Activated B cell treated with CpG ODN at 0.5 μM for 24 hours (primary cell): ENCODE measurements around the gene NAV3. TPM values are rescaled to one million over a fixed set of nuclear protein-coding genes. Genes with fewer than 3 reads are reported as not detected.
A peak's percentile ranks its signal among the peaks of the same experiment; 100 is the strongest.

Experiments used
- ATAC-seq: fragments of 200-7000 bp; cut with Tn5 transposase; one replicate; pipeline ENCODE4 v1.10.0; 2021; ENCODE audit warnings: low read depth, mild to moderate bottlenecking, moderate library complexity
- CTCF ChIA-PET: fragments of 350-600 bp; sonication (Branson Sonifier 250); formaldehyde crosslinking; loops from one replicate; lab custom pipeline; 2021; ENCODE audit warnings: antibody characterized with exemption; lab: Charles Lee
- POLR2A ChIA-PET: fragments of 350-600 bp; sonication (Branson Sonifier 250); formaldehyde crosslinking; loops from one replicate; lab custom pipeline; 2021; ENCODE audit warnings: antibody characterized with exemption; lab: Charles Lee
- DNase-seq: peaks from one replicate; pipeline ENCODE4 v3.0.0; 2022
- H3K27ac Mint-ChIP-seq: one replicate; pipeline ENCODE4 v1.8.0; 2020; ENCODE audit warnings: mixed read lengths
- H3K27me3 Mint-ChIP-seq: one replicate; pipeline ENCODE4 v1.8.0; 2021; ENCODE audit warnings: mixed read lengths
- H3K36me3 Mint-ChIP-seq: one replicate; pipeline ENCODE4 v1.8.0; 2021; ENCODE audit warnings: low read depth, mixed read lengths
- H3K4me1 Mint-ChIP-seq: one replicate; pipeline ENCODE4 v1.8.0; 2021; ENCODE audit warnings: mixed read lengths
- H3K4me3 Mint-ChIP-seq: one replicate; pipeline ENCODE4 v1.8.0; 2020; ENCODE audit warnings: mild to moderate bottlenecking, mixed read lengths
- H3K9me3 Mint-ChIP-seq: one replicate; pipeline ENCODE4 v1.8.0; 2020; ENCODE audit warnings: mixed read lengths
- intact Hi-C: fragments of 100-400 bp; cut with micrococcal nuclease; formaldehyde crosslinking; loops from one replicate; pipeline ENCODE4 v1.15.1; 2024
- total RNA-seq: library from RNA; stranded (reverse); gene quantifications from 2 replicates; pipeline ENCODE4 v1.2.3, GENCODE V29; 2022
- TF ChIP-seq, protein P1 (sequence below): fragments of 200-600 bp; IDR thresholded peaks from one replicate; pipeline ENCODE4 v1.8.0; 2022; ENCODE audit warnings: antibody characterized with exemption, mild to moderate bottlenecking

Gene NAV3
- total RNA-seq, 1 donor from 2014 or later: not detected

DNA sequence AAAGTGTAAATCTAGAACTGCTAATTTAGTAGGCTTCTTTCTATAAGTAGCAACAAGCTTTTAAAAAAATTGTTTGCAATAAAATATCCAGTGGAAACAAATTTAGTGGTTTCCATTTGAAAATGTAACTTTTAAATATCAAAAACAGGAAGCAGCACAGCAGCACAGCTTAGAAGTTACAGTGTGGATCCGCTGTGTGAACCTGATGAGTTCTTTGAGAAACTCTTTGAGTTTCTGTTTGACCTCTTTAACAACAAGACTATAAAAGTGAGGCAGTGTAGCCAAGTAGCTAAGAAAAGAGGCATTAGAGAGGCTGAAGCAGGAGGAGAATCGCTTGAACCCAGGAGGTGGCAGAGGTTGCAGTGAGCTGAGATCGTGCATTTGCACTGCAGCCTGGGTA lies 178.3 kb downstream of the NAV3 start:
- POLR2A ChIA-PET: no interaction called here
- H3K27me3 Mint-ChIP-seq: no peaks in the 10 kb centered on the region
- CTCF ChIA-PET: no interaction called here
- DNase-seq (no peak), ATAC-seq (no peak)
- peaks cover 2% of the 10 kb centered on the region for H3K4me1 Mint-ChIP-seq
- H3K36me3 Mint-ChIP-seq: no peaks in the 10 kb centered on the region
- H3K9me3 Mint-ChIP-seq: no peaks in the 10 kb centered on the region
- TF ChIP-seq, protein P1, sequence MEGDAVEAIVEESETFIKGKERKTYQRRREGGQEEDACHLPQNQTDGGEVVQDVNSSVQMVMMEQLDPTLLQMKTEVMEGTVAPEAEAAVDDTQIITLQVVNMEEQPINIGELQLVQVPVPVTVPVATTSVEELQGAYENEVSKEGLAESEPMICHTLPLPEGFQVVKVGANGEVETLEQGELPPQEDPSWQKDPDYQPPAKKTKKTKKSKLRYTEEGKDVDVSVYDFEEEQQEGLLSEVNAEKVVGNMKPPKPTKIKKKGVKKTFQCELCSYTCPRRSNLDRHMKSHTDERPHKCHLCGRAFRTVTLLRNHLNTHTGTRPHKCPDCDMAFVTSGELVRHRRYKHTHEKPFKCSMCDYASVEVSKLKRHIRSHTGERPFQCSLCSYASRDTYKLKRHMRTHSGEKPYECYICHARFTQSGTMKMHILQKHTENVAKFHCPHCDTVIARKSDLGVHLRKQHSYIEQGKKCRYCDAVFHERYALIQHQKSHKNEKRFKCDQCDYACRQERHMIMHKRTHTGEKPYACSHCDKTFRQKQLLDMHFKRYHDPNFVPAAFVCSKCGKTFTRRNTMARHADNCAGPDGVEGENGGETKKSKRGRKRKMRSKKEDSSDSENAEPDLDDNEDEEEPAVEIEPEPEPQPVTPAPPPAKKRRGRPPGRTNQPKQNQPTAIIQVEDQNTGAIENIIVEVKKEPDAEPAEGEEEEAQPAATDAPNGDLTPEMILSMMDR: no peak
- intact Hi-C loops: no loop called here
- no peak overlapping the region for H3K4me3 Mint-ChIP-seq
- peak overlapping the region; percentile 38 for H3K27ac Mint-ChIP-seq

DNA sequence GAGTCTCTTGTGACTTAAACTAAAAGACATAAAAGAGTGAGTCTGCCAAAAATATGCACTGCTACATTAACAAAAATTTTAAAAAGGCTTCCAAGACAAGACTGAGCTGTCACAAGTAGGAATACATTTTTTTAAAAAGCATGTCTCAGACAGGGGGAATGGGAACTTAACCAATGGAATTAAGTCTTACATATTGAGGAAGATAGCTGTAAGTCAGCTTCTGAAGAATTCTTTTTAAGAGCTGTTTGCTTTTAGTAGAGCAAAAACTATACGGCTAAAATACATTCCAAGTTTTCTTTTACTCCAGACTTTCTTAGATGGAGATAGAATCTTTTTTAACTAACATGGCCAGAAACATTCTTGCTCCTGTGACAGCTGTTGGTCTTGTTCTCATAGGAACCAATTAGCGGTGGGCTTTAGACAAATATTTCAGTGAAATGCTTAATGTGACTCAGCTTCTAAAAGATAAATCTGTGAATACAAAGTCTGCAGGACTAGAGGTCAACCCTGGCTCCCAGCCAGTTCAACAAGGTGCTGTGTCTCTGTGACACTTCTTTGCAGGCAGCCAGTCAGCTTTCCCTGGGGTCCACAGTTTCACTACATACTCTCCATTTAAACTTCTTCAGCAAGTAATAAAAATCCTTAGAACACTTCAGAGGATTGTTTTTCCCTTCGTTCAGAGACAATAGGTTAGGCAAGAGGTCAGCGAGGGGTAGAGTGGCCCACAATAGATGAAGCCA lies 187.6 kb downstream of the NAV3 start:
- Mint-ChIP-seq H3K4me1 (no peaks in the 10 kb centered on the region), H3K27me3 (no peaks in the 10 kb centered on the region), H3K9me3 (no peaks in the 10 kb centered on the region), H3K36me3 (no peaks in the 10 kb centered on the region), H3K27ac (no peak overlapping the region), H3K4me3 (no peak overlapping the region)
- DNase-seq: no peak
- POLR2A ChIA-PET: no interaction called here
- intact Hi-C loops: no loop called here
- CTCF ChIA-PET: no interaction called here
- no peak for ATAC-seq
- TF ChIP-seq, protein P1: no peak

DNA sequence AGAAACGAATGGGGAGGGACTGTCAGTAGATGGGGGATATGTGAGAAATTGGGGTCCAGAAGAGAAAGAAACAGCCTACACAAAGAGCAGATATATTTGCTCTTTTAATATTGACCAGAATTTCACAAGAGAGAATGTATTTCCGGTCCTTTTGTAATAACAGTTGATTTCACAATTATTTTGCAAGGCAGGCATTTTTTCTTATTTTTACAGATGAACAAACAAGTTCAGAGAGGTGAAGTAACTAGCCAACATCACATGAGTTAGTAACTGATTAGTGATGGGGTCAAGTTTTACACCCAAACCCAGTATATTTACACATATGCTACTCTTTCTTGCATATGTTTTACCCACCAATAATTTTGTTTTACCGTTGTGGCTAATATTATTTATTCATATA lies 188.2 kb downstream of the NAV3 start:
- Mint-ChIP-seq H3K36me3 (no peaks in the 10 kb centered on the region), H3K27me3 (no peaks in the 10 kb centered on the region), H3K9me3 (no peaks in the 10 kb centered on the region), H3K27ac (no peak overlapping the region), H3K4me1 (no peaks in the 10 kb centered on the region), H3K4me3 (no peak overlapping the region)
- CTCF ChIA-PET: no interaction called here
- TF ChIP-seq, protein P1: no peak
- no peak for DNase-seq
- ATAC-seq: no peak
- POLR2A ChIA-PET: no interaction called here
- intact Hi-C loops: no loop called here

DNA sequence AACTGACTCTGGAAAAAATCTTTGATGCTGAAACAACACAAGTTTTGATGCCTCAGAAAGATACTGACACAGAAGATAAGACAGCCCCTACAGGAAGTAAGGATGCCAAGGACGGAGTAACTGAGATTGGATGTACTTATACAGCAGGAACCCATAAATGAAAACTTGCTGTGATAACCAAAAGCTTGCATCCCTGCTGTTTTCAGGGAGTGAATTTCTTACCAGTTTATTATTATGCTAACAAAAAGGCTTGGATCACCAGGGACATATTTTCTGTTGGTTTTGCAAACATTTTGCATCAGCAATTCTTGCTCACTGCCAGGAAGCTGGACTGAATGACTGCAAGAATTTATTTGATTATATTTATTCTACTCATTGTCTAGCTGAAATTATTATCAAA lies 197.7 kb downstream of the NAV3 start:
- Mint-ChIP-seq H3K9me3 (no peaks in the 10 kb centered on the region), H3K27me3 (no peaks in the 10 kb centered on the region), H3K4me1 (no peaks in the 10 kb centered on the region), H3K27ac (no peak overlapping the region), H3K4me3 (no peak overlapping the region), H3K36me3 (no peaks in the 10 kb centered on the region)
- POLR2A ChIA-PET: no interaction called here
- CTCF ChIA-PET: no interaction called here
- TF ChIP-seq, protein P1: no peak
- no peak for DNase-seq
- intact Hi-C loops: no loop called here
- ATAC-seq: no peak

DNA sequence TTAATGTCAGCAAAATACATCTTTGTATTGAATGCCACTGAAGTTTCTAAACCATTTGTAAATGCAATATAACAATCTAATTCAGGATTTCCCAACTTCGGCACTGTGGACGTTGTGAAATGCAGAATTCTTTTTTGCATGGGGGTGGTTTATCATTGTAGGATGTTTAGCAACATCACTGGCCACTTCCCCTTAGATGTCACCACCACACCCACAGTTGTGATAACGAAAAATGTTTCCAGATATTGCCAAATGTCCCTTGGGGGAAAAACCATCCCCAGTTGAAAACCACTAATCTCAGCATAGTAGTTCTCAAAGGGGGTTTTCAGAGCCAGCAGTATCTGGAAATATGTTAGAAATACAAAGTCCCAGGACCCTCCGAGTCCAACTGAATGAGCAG lies 203.3 kb downstream of the NAV3 start:
- TF ChIP-seq, protein P1: no peak
- no peaks in the 10 kb centered on the region for H3K9me3 Mint-ChIP-seq
- H3K27ac Mint-ChIP-seq: no peak overlapping the region
- CTCF ChIA-PET: no interaction called here
- POLR2A ChIA-PET: no interaction called here
- no peak for ATAC-seq
- no peak overlapping the region for H3K4me3 Mint-ChIP-seq
- intact Hi-C loops: no loop called here
- no peaks in the 10 kb centered on the region for H3K27me3 Mint-ChIP-seq
- no peaks in the 10 kb centered on the region for H3K4me1 Mint-ChIP-seq
- H3K36me3 Mint-ChIP-seq: no peaks in the 10 kb centered on the region
- DNase-seq: no peak
